Right lobe of liver (tissue), 4 donors: Measurements from ENCODE around the gene TBC1D2.

Experiments used
- POLR2A ChIP-seq: fragments of 450-650 bp; IDR thresholded peaks from one replicate; pipeline ENCODE4 v1.6.1; 2017; ENCODE audit warnings: antibody characterized with exemption, mild to moderate bottlenecking
- TF ChIP-seq, protein P1 (sequence below), 4 donors: fragments of 200-600 bp in 3 of 4; fragments of 450-650 bp in 1 of 4; IDR thresholded peaks; one replicate each; pipeline versions ENCODE4 v1.5.1 to v1.8.0; 2016 to 2022; ENCODE audit warnings: antibody characterized with exemption in 4 of 4, mild to moderate bottlenecking in 2 of 4
- donor health status: DM: no; HTN: no; CAD: no.
- donor health status: DM: no; HTN: no; CAD: no.
- donor health status: DM: no; HTN: yes; CAD: no.

DNA sequence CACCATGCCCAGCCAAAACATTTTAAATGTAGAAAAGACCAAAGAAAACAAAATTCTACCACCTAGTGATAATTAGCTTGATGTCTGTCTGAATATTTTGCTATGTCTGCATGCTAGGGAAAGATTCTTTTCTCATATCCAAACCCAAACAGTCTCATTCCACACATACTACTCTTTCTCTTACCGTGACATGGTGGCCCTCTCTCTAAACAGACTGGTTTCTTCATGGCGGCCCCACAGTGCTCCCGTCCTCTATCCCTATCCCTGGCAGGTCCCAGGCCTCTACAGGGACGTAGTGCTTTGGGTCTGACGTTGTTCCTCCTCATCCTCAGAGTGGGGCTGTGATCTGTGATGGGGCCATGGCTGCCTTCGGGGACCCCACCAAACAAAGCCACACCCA is 71.1 kb downstream of the TBC1D2 start:
- TF ChIP-seq, protein P1, sequence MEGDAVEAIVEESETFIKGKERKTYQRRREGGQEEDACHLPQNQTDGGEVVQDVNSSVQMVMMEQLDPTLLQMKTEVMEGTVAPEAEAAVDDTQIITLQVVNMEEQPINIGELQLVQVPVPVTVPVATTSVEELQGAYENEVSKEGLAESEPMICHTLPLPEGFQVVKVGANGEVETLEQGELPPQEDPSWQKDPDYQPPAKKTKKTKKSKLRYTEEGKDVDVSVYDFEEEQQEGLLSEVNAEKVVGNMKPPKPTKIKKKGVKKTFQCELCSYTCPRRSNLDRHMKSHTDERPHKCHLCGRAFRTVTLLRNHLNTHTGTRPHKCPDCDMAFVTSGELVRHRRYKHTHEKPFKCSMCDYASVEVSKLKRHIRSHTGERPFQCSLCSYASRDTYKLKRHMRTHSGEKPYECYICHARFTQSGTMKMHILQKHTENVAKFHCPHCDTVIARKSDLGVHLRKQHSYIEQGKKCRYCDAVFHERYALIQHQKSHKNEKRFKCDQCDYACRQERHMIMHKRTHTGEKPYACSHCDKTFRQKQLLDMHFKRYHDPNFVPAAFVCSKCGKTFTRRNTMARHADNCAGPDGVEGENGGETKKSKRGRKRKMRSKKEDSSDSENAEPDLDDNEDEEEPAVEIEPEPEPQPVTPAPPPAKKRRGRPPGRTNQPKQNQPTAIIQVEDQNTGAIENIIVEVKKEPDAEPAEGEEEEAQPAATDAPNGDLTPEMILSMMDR (IDR thresholded peaks at IDR 0.05): no peak
- no peak for TF ChIP-seq POLR2A
